Psoas muscle (tissue), 8 donors: ENCODE data around the gene SPAG5. TPM values are rescaled to one million over a fixed set of nuclear protein-coding genes. Genes with fewer than 3 reads are reported as not detected.

Experiments
- ATAC-seq, 4 donors: fragments of 200-7000 bp; cut with Tn5 transposase; one replicate each; pipeline ENCODE4 v1.9.1; 2020; ENCODE audit warnings: moderate library complexity in 3 of 4, mild to moderate bottlenecking in 2 of 4
- DNase-seq, 2 donors: peaks; one replicate each; pipeline ENCODE4 v3.0.0-alpha.2; 2020
- H3K27ac ChIP-seq: fragments of 200-600 bp; one replicate; pipeline ENCODE4 v1.8.0; 2022
- H3K27me3 ChIP-seq, 3 donors: fragments of 200-600 bp in 1 of 3; one replicate each; pipeline versions ENCODE4 v1.6.1 to v1.8.0; 2013 to 2022; ENCODE audit warnings: low read length in 2 of 3, mild to moderate bottlenecking in 2 of 3, moderate library complexity in 1 of 3; ENCODE audit not compliant: insufficient read depth in 3 of 3
- H3K36me3 ChIP-seq, 2 donors: fragments of 200-600 bp in 1 of 2; one replicate each; pipeline versions ENCODE4 v1.6.1 to v1.8.0; 2013 to 2022; ENCODE audit warnings: low read depth in 1 of 2, mild to moderate bottlenecking in 1 of 2, moderate library complexity in 1 of 2; ENCODE audit not compliant: insufficient read depth in 1 of 2
- H3K4me1 ChIP-seq: fragments of 200-600 bp; one replicate; pipeline ENCODE4 v1.8.0; 2022
- H3K4me3 ChIP-seq: fragments of 200-600 bp; one replicate; pipeline ENCODE4 v1.8.0; 2022; ENCODE audit warnings: mild to moderate bottlenecking
- H3K9me3 ChIP-seq: fragments of 200-600 bp; one replicate; pipeline ENCODE4 v1.8.0; 2022
- CTCF ChIP-seq: fragments of 200-600 bp; IDR thresholded peaks from one replicate; pipeline ENCODE4 v1.8.0; 2022; ENCODE audit warnings: antibody characterized with exemption
- WGBS, 3 donors: extraction: QIAGEN DNeasy Blood & Tissue Kit; methylation state at CpG; one replicate each; pipeline versions ENCODE4 v1.1.6 to v1.1.7; 2013; 5-methylcytosine and 5-hydroxymethylcytosine counted together
- intact Hi-C, 2 donors: fragments of 100-400 bp; cut with DNase I; formaldehyde crosslinking; loops; one replicate each; pipeline versions ENCODE4 v1.11.0 to v1.14.2; 2022
- polyA plus RNA-seq, 3 donors: library from polyadenylated mRNA; stranded (reverse); fragments of 200-250 nt; gene quantifications; one replicate each; pipeline ENCODE4 v1.2.3, GENCODE V29; 2013
- total RNA-seq, 4 donors: library from RNA; stranded (reverse); fragmentation: NEBNext Ultra II Directional in 2 of 4; extraction: Animal tissue kit (Norgen Biotek cat#: 25700) in 2 of 4; gene quantifications; one replicate each; pipeline versions ENCODE4 v1.2.1 to v1.2.4, GENCODE V29; 2021 to 2023
- donor health status: healthy with polysubstance abuse.
- donor health status: DM: no; HTN: no; CAD: no; lungs with moderate emphysema.
- donor health status: Bipolar disorder and iron deficiency.
- donor health status: healthy.
- donor health status: DM: yes; HTN: yes; CAD: no.
- donor health status: DM: no; HTN: no; CAD: no.
- donor health status: DM: no; HTN: no; CAD: no.
- donor health status: DM: yes; HTN: yes; CAD: no.

The SPAG5 gene
- total and polyA plus RNA-seq, 7 donors = 0.15 to 2.4 (median 1.1) TPM

GRCh38 chr17:28585851-28586250, 13.0 kb downstream of the SPAG5 start:
- no peak for TF ChIP-seq CTCF
- intact Hi-C loops = no loop called here
- no peak overlapping the region for H3K4me3 ChIP-seq
- no peaks in the 10 kb centered on the region for H3K9me3 ChIP-seq
- 93 to 96% (median 95%) methylated on average over 3 of the region's 3 CpGs for WGBS, 3 donors
- peaks cover 0 to 3% of the 10 kb centered on the region in 2 donors for H3K36me3 ChIP-seq
- ATAC-seq (no peak), DNase-seq (no peak)
- no peak overlapping the region for H3K27ac ChIP-seq
- H3K4me1 ChIP-seq = no peaks in the 10 kb centered on the region
- no peaks in the 10 kb centered on the region for H3K27me3 ChIP-seq

- Histone ChIP-seq H3K27me3 (no peaks in the 10 kb centered on the region), H3K36me3 (peaks cover 0 to 3% of the 10 kb centered on the region in 2 donors), H3K4me3 (no peak overlapping the region), H3K9me3 (no peaks in the 10 kb centered on the region), H3K4me1 (no peaks in the 10 kb centered on the region), H3K27ac (no peak overlapping the region)
- 63 to 74% (median 72%) methylated on average over 3 of the region's 3 CpGs for WGBS, 3 donors
- intact Hi-C loops = no loop called here
- TF ChIP-seq CTCF = no peak
- ATAC-seq = no peak
- no peak for DNase-seq
Measured at GRCh38 chr17:28584434-28584833, 14.4 kb downstream of the SPAG5 start.

- Histone ChIP-seq H3K9me3 (no peaks in the 10 kb centered on the region), H3K27ac (no peak overlapping the region), H3K4me3 (no peak overlapping the region), H3K4me1 (no peaks in the 10 kb centered on the region), H3K27me3 (no peaks in the 10 kb centered on the region), H3K36me3 (peaks cover 0 to 3% of the 10 kb centered on the region in 2 donors)
- no peak for TF ChIP-seq CTCF
- no peak for DNase-seq
- intact Hi-C loops = no loop called here
- no peak for ATAC-seq
- WGBS, 3 donors = 96 to 99% (median 99%) methylated on average over 2 of the region's 2 CpGs
Measured at GRCh38 chr17:28582513-28582912, 16.3 kb downstream of the SPAG5 start.

- 99 to 100% (median 100%) methylated on average over 2 to 3 of the region's 3 CpGs for WGBS, 3 donors
- TF ChIP-seq CTCF = no peak
- H3K4me3 ChIP-seq = no peak overlapping the region
- no peak for DNase-seq
- H3K27ac ChIP-seq = no peak overlapping the region
- H3K27me3 ChIP-seq = no peaks in the 10 kb centered on the region
- intact Hi-C loops = no loop called here
- peaks cover 0 to 3% of the 10 kb centered on the region in 2 donors for H3K36me3 ChIP-seq
- H3K4me1 ChIP-seq = no peaks in the 10 kb centered on the region
- ATAC-seq = no peak
- H3K9me3 ChIP-seq = no peaks in the 10 kb centered on the region
Measured at GRCh38 chr17:28580959-28581358, 17.9 kb downstream of the SPAG5 start.

- DNase-seq = no peak
- no peaks in the 10 kb centered on the region for H3K9me3 ChIP-seq
- no peak for TF ChIP-seq CTCF
- no peaks in the 10 kb centered on the region for H3K27me3 ChIP-seq
- 85 to 95% (median 92%) methylated on average over 4 of the region's 4 CpGs for WGBS, 3 donors
- no peak overlapping the region for H3K4me3 ChIP-seq
- intact Hi-C loops = no loop called here
- H3K36me3 ChIP-seq = no peaks in the 10 kb centered on the region
- no peak overlapping the region for H3K27ac ChIP-seq
- no peaks in the 10 kb centered on the region for H3K4me1 ChIP-seq
- ATAC-seq = no peak
Measured at GRCh38 chr17:28579526-28579925, 19.3 kb downstream of the SPAG5 start.
